HG02943 (cell line): ENCODE data around the gene SHCBP1.
"Not testable (repeated sequence)": the region's sequence is repeated elsewhere in the genome, so short reads cannot be mapped to it uniquely, and the experiment has no call there.

Experiments used
- ATAC-seq: cut with Tn5 transposase; IDR thresholded peaks from one replicate; pipeline ENCODE4 v1.9.1; 2021; ENCODE audit warnings: mild to moderate bottlenecking, low read depth, moderate library complexity; ENCODE audit not compliant: unreplicated experiment

SHCBP1 gene

GRCh38 chr16:46621006-46621933 lies at the start of gene SHCBP1:
SHCBP1 (minus strand) TSS chr16:46621379; CDS start chr16:46621359, 20 bp downstream.
- ATAC-seq = peak; percentile 95

GRCh38 chr16:46662123-46662522 lies 40.9 kb upstream of the SHCBP1 start:
- no peak for ATAC-seq

GRCh38 chr16:46658925-46659324 lies 37.7 kb upstream of the SHCBP1 start:
- ATAC-seq = peak; percentile 96

- ATAC-seq = no peak
These were observed 30.1 kb upstream of the SHCBP1 start for GRCh38 chr16:46651305-46651704.

GRCh38 chr16:46650254-46650623 lies 29.1 kb upstream of the SHCBP1 start:
- ATAC-seq = no peak

- no peak for ATAC-seq
These were observed 28.5 kb upstream of the SHCBP1 start for GRCh38 chr16:46649588-46650253.

GRCh38 chr16:46648656-46649055 lies 27.5 kb upstream of the SHCBP1 start:
- no peak for ATAC-seq

GRCh38 chr16:46638947-46639925 lies 18.1 kb upstream of the SHCBP1 start:
- ATAC-seq = no peak

GRCh38 chr16:46632778-46633733 lies 11.9 kb upstream of the SHCBP1 start:
- no peak for ATAC-seq

GRCh38 chr16:46629331-46630219 lies 8.4 kb upstream of the SHCBP1 start:
- no peak for ATAC-seq

GRCh38 chr16:46627746-46628145 lies 6.6 kb upstream of the SHCBP1 start:
- ATAC-seq = no peak

- ATAC-seq = not testable (repeated sequence)
These were observed 5.5 kb upstream of the SHCBP1 start for GRCh38 chr16:46626681-46627080.

GRCh38 chr16:46624862-46625261 lies 3.7 kb upstream of the SHCBP1 start:
- not testable (repeated sequence) for ATAC-seq

- not testable (repeated sequence) for ATAC-seq
These were observed 2.5 kb upstream of the SHCBP1 start for GRCh38 chr16:46623707-46624106.

GRCh38 chr16:46623246-46623645 lies 2.1 kb upstream of the SHCBP1 start:
- not testable (repeated sequence) for ATAC-seq

- no peak for ATAC-seq
These were observed 926 bp upstream of the SHCBP1 start for GRCh38 chr16:46621934-46622676.

GRCh38 chr16:46620266-46621005 lies 743 bp downstream of the SHCBP1 start:
- ATAC-seq = no peak
